Measurements from ENCODE around the gene ITGA3. TPM values are rescaled to one million over a fixed set of nuclear protein-coding genes. Genes with fewer than 3 reads are reported as not detected.

Gene ITGA3
- total RNA-seq, 1 experiment from 2014 or later: 22.5 TPM

DNA sequence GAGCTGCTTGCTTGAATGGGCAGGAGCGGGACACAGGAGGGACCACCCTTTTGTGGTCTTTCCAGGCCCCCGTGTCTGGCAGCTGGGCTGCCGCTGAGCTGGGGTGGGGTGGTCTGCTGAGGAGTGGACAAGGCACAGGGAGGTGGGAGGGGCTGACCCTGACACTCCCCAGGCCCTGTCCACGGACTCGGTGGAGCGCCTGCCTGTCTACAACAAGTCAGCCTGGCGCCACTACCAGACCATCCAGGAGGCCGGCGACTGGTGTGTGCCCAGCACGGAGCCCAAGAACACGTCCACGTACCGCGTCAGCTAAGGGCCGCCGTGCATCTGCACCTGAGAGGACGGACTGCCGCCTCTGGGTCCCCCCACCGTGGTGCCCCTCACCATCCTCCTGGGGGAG, 53.9 kb downstream of the ITGA3 start:
- Histone ChIP-seq H3K4me2 (ENCODE audit: insufficient read depth, insufficient read length, low read length) (no peak overlapping the region), H4K5ac (ENCODE audit: insufficient read length, low read depth, low read length) (no peak overlapping the region), H2BK20ac (ENCODE audit: low read depth, low read length, poor library complexity, severe bottlenecking) (no peak overlapping the region), H3K27me3 (ENCODE audit: insufficient read depth, low read length) (no peaks in the 10 kb centered on the region), H2BK12ac (ENCODE audit: insufficient read length, low read depth, low read length) (no peak overlapping the region), H4K8ac (replicated peaks; ENCODE audit: insufficient read length, low read depth, low read length) (no peak overlapping the region), H2AFZ (ENCODE audit: low read length) (no peak overlapping the region), H3K23ac (ENCODE audit: insufficient read length, low read depth, low read length) (no peak overlapping the region), H3K18ac (ENCODE audit: insufficient read length, low read depth, low read length) (no peak overlapping the region), H3K56ac (ENCODE audit: insufficient read length, low read depth, low read length) (no peak overlapping the region), H2BK5ac (ENCODE audit: insufficient read length, low read length) (no peak overlapping the region), H2BK120ac (ENCODE audit: low read depth, low read length, poor library complexity, severe bottlenecking) (no peak overlapping the region), H2BK15ac (ENCODE audit: low read depth, low read length) (no peak overlapping the region), H3K4ac (ENCODE audit: low read depth, low read length) (no peak overlapping the region), H4K20me1 (ENCODE audit: control insufficient read depth, insufficient read depth, insufficient read length) (no peaks in the 10 kb centered on the region), H3T11ph (ENCODE audit: low read length) (no peak overlapping the region), H2AK5ac (ENCODE audit: insufficient read length, low read length) (no peak overlapping the region), H3K79me2 (ENCODE audit: insufficient read depth, low read length) (no peaks in the 10 kb centered on the region), H3K79me1 (ENCODE audit: insufficient read depth, low read depth, low read length, poor library complexity, severe bottlenecking) (no peaks in the 10 kb centered on the region), H3K9me3 (ENCODE audit: control insufficient read depth, low read depth, low read length) (no peaks in the 10 kb centered on the region), H4K91ac (ENCODE audit: insufficient read length, low read depth, low read length) (no peak overlapping the region), H3K4me1 (ENCODE audit: insufficient read depth, low read length) (no peaks in the 10 kb centered on the region), H3K9ac (ENCODE audit: extremely low read depth, insufficient read length, low read length) (no peak overlapping the region), H3K14ac (ENCODE audit: insufficient read depth, low read length) (no peak overlapping the region), H3K27ac (ENCODE audit: insufficient read length, low read depth, low read length) (no peak overlapping the region), H3K23me2 (ENCODE audit: insufficient read length, low read depth, low read length, poor library complexity, severe bottlenecking) (no peaks in the 10 kb centered on the region)
- no peak for DNase-seq
- WGBS (ENCODE audit: extremely low coverage, insufficient read length, low lambda C conversion rate): no CpG with 5 or more reads among the region's 19 CpGs
- no peaks in the 10 kb centered on the region for H3K9me3 Mint-ChIP-seq
- H3K4me3 Mint-ChIP-seq: no peak overlapping the region
- peaks cover 5 to 15% of the 10 kb centered on the region in 2 experiments for H3K4me1 Mint-ChIP-seq
- TF ChIP-seq, protein P1, sequence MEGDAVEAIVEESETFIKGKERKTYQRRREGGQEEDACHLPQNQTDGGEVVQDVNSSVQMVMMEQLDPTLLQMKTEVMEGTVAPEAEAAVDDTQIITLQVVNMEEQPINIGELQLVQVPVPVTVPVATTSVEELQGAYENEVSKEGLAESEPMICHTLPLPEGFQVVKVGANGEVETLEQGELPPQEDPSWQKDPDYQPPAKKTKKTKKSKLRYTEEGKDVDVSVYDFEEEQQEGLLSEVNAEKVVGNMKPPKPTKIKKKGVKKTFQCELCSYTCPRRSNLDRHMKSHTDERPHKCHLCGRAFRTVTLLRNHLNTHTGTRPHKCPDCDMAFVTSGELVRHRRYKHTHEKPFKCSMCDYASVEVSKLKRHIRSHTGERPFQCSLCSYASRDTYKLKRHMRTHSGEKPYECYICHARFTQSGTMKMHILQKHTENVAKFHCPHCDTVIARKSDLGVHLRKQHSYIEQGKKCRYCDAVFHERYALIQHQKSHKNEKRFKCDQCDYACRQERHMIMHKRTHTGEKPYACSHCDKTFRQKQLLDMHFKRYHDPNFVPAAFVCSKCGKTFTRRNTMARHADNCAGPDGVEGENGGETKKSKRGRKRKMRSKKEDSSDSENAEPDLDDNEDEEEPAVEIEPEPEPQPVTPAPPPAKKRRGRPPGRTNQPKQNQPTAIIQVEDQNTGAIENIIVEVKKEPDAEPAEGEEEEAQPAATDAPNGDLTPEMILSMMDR (conservative IDR thresholded peaks at IDR 0.05): no peak
- no peaks in the 10 kb centered on the region; the same call in 1 of the 2 replicates for H3K27me3 Mint-ChIP-seq (ENCODE audit: low read depth)
- H3K27ac Mint-ChIP-seq: no peak overlapping the region
- H3K36me3 Mint-ChIP-seq (ENCODE audit: insufficient read depth in 1 of 3, low read depth in 3 of 3): peaks cover 0 to 15% (median 7%) of the 10 kb centered on the region in 3 experiments; a peak in 4 of 7 replicates
